ENCODE measurements around the gene GMIP. TPM values are rescaled to one million over a fixed set of nuclear protein-coding genes. Genes with fewer than 3 reads are reported as not detected.
A peak's percentile ranks its signal among the peaks of the same experiment; 100 is the strongest.
"Not testable (repeated sequence)": the region's sequence is repeated elsewhere in the genome, so short reads cannot be mapped to it uniquely, and the experiment has no call there.

Gene GMIP, protein sequence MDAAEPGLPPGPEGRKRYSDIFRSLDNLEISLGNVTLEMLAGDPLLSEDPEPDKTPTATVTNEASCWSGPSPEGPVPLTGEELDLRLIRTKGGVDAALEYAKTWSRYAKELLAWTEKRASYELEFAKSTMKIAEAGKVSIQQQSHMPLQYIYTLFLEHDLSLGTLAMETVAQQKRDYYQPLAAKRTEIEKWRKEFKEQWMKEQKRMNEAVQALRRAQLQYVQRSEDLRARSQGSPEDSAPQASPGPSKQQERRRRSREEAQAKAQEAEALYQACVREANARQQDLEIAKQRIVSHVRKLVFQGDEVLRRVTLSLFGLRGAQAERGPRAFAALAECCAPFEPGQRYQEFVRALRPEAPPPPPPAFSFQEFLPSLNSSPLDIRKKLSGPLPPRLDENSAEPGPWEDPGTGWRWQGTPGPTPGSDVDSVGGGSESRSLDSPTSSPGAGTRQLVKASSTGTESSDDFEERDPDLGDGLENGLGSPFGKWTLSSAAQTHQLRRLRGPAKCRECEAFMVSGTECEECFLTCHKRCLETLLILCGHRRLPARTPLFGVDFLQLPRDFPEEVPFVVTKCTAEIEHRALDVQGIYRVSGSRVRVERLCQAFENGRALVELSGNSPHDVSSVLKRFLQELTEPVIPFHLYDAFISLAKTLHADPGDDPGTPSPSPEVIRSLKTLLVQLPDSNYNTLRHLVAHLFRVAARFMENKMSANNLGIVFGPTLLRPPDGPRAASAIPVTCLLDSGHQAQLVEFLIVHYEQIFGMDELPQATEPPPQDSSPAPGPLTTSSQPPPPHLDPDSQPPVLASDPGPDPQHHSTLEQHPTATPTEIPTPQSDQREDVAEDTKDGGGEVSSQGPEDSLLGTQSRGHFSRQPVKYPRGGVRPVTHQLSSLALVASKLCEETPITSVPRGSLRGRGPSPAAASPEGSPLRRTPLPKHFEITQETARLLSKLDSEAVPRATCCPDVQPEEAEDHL
- polyA plus RNA-seq (ENCODE audit: insufficient read length), result 4.5 TPM

DNA sequence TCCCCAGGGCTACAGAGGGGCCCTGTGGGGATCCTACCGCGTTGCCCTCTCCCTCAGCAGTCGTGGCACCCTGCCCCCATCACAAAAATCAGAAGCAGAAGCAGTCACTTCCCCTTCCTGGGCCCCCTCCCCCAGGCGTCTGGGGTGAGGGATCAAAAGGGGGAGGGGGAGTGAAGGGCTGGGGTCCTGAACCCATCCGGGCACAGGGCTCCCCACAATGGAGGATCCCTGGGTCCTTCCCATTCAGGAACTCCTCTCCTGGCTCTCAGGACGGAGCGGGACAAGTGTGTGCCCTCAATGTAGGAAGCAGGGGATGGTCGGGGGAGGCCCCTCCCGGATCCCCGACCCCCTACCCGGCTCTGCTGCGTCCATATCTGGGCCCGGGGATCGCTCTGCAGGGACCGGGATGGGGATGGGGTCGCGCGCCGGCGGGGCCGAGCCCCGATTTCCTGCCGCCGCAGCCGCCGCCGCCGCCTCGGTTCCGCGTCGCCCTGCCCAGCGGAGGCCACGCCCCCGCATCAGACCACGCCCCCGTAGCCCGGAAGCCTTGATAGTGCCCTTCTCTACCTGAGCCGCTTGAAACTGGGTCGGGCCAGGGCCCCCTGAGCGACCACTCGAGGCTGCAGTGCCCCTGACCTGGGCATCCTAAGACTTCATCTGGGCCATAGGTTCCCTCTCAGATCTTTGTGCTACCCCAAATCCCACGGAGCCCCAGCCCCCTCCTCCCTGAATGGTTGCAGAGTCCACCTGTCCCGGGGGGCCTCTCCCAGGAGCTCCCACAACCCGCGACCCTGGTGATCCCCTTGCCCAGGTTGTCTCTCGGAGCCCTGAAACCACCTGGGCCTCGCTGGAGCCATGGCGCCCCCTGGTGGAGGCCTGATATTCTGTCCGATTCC, at the start of gene GMIP:
GMIP (minus strand) TSS at position 500 of the 896 bp plus-strand sequence; CDS start at position 372, 128 bp downstream.
- peak; percentile 68 for DNase-seq

DNA sequence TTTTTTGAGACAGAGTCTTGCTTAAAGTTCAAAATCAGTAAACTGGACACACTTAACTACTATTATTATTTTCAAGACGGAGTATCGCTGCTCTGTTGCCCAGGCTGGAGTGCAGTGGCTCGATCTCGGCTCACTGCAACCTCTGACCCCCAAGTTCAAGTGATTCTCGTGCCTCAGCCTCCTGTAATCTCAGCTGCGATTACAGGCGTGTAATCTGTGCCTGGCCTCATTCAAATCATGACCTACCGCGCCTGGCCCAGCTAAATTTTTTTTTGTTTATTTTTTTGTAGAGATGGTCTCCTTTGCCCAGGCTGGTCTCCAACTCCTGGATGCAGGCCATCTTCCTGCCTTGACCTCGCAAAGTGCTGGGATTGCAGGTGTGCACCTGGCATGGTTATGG, 48.2 kb upstream of the GMIP start:
- DNase-seq, result no peak

DNA sequence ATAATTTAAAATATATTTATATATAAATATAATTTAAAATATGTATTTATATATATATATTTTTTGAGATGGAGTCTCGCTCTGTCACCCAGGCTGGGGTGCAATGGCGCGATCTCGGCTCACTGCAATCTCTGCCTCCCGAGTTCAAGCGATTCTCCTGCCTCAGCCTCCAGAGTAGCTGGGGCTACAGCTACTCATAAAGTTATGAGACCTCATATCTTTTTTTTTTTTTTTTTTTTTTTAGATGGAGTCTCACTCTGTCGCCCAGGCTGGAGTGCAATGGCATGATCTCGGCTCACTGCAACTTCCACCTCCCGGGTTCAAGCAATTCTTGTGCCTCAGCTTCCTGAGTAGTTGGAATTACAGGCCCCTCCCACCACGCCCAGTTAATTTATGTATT, 45.6 kb upstream of the GMIP start:
- DNase-seq, result not testable (repeated sequence)

DNA sequence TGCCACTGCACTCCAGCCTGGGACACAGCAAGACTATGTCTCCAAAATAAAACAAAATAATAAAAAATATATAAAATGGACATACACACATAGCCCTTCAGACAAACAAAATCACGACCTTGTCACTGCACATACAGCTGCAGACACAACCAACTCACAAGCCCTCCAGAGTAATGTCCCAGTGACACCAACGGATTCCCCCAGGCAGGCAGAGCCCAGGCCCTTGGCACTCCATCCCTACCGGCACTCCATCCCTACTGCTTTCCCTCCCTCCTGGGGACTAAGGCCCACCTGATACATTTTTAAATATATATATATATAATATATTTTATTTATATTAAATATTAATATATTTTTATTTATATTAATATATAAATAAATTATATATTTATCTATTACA, 43.6 kb upstream of the GMIP start:
- no peak for DNase-seq

DNA sequence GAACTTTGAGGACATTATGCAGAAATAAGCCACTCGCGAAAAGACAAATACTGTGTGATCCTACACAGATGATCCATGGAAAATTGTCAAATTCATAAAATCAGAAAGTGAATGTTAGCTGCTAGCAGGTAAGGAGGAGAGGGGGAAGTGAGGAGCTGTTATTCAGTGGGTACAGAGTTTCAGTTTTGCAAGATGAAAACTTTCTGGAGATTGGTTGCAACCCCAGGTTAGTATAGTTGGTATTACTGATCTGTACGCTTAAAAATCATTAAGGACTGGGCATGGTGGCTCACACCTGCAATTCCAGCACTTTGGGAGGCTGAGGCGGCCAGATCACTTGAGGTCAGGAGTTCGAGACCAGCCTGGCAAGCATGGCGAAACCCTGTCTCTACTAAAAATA, 43.1 kb upstream of the GMIP start:
- no peak for DNase-seq

DNA sequence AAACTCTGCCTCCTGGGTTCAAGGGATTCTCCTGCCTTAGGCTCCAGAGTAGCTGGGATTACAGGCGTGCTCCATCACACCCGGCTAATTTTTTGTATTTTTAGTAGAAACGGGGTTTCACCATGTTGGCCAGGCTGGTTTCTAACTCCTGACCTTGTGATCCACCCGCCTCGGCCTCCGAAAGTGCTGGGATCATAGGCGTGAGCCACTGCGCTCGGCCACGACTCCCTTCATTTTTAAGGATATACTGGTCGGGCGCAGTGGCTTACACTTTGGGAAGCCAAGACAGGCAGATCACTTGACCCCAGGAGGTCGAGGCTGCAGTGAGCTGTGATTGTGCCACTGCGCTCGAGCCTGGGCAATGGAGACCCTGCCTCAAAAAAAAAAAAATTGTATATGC, 42.7 kb upstream of the GMIP start:
- DNase-seq, result not testable (repeated sequence)

DNA sequence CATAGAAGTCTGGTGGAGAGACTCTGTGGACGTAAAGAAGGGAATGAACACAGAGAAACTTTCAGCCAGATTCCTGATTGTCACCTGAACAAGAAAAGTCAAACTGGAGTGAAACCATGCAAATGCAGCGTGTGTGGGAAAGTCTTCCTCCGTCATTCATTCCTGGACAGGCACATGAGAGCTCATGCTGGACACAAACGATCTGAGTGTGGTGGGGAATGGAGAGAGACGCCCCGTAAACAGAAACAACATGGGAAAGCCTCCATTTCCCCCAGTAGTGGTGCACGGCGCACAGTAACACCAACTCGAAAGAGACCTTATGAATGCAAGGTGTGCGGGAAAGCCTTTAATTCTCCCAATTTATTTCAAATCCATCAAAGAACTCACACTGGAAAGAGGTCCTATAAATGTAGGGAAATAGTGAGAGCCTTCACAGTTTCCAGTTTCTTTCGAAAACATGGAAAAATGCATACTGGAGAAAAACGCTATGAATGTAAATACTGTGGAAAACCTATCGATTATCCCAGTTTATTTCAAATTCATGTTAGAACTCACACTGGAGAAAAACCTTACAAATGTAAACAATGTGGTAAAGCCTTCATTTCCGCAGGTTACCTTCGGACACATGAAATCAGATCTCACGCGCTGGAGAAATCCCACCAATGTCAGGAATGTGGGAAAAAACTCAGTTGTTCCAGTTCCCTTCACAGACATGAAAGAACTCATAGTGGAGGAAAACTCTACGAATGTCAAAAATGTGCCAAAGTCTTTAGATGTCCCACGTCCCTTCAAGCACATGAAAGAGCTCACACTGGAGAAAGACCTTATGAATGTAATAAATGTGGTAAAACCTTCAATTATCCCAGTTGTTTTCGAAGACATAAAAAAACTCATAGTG, 36.0 kb upstream of the GMIP start:
- DNase-seq, result no peak

DNA sequence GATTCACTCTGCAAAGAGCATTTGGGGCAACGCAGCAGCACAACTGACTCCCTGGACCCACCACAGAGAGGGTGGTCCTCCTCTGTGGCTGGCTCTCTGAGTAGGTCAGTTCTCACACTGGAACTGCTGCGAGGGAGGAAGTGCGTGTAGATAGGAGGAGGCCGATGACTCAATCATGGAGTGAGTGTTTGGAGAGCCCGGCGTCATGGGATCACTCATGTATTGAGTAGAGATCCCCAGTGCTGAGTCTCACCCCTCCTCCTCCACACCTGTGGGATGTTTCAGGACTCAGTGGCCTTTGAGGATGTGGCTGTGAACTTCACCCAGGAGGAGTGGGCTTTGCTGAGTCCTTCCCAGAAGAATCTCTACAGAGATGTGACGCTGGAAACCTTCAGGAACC, 34.1 kb upstream of the GMIP start:
- DNase-seq, result no peak

DNA sequence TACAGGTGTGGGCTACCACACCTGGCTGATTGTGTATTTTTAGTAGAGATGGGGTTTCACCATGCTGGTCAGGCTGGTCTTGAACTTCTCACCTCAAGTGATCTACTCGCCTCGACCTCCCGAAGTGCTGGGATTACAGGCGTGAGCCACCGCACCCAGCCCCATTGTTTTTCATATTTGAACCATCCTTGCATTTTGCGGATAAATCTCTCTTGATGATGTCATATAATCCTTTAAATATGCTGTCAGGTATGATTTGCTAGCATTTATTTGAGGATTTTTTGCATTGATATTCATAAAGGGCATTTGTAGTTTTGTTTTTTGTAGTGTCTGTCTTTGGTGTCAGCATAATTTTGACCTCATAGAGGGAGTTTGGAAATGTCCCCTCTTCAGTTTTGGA, 30.9 kb upstream of the GMIP start:
- no peak for DNase-seq

DNA sequence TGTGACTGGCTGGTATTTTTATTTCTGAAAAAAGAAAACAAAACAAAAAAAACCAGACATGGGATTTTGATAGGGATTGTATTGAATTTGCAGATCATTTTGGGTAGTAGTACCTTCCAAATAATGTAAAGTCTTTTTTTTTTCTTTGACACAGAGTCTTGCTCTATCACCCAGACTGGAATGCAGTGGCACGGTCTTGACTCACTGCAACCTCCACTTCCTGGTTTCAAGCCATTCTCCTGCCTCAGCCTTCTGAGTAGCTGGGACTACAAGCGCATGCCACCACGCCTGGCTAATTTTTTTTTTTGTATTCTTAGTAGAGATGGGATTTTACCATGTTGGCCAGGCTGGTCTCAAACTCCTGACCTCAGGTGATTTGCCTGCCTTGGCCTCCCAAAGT, 29.4 kb upstream of the GMIP start:
- DNase-seq, result no peak

DNA sequence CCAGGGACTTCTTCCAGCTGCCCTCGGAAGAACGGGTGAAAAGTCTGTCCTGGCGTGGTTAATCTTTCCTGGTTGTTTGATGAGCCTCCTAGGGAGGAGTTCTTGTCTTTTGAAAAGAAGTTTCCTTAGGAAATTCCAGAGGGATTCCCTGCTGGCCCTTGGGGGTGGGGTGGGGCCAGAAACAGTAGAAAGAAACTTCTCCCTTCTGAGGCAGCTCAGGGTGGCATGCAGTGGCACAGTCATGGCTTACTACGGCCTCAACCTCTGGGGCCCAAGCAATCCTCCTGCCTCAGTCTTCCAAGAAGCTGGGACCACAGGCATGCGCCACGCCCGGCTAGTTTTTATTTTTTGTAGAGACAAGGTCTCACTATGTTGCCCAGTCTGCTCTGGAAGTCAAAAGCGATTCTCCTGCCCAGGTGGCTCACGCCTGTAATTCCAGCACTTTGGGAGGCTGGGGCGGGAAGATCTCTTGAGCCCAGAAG, 26.7 kb upstream of the GMIP start:
- DNase-seq, result no peak

DNA sequence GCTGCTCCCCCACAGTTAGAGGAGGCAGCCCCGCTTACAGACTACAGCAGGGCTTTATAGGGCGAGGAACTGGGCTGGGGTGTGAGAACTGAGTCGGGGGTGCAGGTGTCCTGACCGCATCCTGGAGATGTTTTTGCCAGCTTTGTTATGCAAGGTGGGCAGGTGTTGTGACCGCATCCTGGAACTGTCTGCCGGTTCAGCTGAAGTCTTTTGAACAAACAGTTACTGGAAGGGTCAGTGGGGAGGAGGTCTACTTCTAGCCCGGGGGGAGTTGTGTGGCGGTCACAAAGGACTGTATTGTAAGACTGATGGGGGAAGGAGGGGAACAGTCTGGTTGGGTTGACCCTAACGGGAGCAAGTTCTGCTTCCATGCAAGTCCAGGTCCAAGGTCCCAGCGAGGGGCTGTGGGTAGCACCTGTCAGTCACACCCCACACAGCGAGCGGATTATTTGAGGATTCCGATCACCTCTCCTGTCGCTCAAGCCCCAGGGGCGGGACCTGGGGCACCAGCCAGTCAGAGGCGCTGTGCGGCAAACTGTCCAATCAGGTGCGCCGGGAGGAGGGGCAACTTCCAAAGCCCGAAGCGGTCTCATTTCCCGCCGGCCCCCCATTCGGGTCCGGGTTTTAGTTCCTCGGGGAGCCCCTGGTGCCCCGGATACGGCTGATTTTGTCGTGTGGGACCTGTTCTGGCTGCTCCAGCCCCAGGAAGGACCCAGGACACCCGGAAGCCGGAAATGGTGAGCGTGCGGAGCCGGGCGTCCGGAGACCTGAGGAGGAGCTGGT, 25.0 kb upstream of the GMIP start, which contains the start of gene ZNF101:
ZNF101 (plus strand) TSS at position 610 of the 783 bp plus-strand sequence; CDS start at position 735, 125 bp downstream.
- peak; percentile 90 for DNase-seq

DNA sequence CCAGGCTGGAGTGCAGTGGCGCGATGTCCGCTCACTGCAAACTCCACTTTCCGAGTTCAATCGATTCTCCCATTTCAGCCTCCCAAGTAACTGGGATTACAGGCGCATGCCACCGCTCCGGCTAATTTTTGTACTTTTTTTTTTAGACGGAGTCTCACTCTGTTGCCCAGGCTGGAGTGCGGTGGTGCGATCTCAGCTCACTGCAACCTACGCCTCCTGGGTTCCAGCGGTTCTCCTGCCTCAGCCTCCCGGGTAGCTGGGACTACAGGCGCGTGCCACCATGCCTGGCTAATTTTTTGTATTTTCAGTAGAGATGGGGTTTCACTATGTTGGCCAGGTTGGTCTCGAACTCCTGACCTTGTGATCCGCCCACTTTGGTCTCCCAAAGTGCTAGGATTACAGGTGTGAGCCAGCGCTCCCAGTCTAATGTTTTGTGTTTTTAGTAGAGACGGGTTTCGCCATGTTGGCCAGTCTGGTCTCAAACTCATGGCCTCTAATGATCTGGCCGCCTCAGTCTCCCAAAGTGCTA, 22.0 kb upstream of the GMIP start:
- not testable (repeated sequence) for DNase-seq

DNA sequence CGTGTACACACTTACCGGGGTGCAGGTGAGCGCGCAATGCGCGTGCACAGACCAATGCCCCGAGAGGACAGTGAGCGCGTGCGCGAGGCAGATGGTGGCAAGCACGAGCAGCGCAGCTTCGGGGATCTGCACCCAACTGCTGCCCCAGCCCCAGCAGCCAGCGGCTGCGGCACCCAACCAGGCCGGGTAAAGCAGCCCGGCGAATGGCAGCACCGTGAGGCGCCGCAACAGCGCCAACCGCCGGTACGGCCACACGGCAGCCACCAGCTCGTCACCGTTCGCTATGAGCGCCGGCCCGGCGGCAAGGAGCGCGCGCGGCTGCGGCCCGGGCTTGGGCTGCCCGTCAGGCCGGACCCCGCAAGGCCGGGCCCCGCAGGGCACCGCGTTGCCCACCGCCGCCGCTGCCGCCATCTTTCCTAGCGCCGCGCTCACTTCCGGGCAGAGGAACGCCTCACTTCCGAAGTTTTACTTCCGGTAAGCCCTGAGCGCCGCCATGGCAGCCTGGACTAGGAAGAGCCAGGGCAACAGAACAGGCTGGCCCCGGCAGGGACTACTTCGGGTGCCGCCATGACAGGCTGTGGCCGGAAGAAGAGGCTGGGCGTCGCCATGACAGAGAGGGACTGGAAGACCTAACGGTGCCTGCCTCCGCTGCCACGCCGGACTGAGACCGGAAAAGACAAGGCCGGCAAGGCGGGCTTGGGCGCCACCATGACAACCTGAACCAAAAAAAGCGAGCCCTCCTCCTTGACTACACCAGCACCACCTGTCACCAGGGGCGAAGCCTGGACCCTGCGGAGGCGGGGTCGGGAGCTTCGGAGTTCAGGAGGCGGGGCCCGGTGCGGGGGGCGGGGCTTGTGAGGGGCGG, 20.0 kb upstream of the GMIP start, which contains the start of gene ATP13A1:
ATP13A1 (minus strand) TSS at position 421 of the 865 bp plus-strand sequence; CDS start at position 411, 10 bp downstream.
- DNase-seq, result peak; percentile 95

DNA sequence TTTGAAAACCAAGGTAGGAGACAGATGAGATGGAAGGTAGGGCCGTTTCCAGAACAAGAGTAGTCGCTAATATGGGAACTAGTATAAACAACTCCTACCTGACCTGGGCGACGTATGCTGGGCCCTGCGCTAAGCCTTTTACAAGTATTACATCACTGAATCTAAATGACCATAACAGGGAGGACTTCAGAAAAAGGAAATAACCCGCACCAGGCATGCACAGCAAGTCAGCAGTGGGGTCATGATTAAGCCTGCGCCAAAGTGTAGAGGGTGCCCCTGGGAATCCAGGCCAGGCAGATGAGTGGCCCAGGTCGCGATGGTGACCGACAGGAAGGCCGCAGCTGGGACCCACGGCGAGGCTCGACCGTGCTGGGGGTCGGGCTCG, 19.4 kb upstream of the GMIP start:
- DNase-seq, result no peak

DNA sequence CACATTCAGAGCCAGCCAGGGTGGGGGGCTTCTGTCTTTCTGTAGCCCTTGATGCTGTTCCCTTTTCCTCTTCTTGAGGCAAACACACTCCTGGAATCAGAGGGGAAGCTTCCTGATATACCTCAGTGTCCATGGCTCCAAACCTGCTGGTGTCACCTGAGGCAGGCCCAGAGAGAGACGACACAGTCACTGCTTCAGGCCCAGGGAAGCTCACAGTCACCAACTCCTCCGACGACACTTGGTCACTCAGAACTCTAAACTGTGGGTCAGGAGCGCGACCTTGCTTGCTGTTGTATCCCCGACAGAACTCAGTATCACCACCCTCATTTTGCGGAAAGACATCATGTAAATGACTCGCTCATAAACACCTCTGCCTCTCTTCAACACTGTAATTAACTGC, 18.9 kb upstream of the GMIP start:
- DNase-seq, result no peak

DNA sequence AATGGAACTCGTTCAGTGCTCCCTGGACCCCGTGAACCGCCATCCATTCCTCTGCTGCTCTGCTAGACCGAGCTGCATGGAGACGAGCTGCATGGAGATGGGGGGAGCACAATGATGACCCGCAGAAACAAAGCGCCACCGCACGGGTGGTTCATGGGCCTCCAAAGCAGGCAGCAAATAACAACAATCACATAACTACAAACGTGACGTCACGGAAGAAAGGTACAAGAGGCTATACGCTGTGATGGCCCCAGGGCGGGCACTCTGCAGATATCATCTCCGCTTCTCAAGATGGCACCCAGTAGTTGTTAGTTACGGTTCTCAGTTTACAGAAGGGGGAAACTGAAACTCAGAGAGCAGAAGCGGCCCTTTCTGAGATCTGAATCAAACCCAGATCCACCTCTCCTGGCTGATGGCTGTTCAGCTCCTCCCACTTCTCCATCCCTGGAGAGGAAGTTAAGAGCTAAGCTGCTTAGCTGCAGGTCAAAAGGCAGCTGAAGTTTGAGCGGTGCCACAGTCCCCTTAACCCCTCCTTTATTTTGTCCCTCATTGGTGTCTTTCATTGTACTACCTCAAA, 18.3 kb upstream of the GMIP start:
- DNase-seq, result no peak

DNA sequence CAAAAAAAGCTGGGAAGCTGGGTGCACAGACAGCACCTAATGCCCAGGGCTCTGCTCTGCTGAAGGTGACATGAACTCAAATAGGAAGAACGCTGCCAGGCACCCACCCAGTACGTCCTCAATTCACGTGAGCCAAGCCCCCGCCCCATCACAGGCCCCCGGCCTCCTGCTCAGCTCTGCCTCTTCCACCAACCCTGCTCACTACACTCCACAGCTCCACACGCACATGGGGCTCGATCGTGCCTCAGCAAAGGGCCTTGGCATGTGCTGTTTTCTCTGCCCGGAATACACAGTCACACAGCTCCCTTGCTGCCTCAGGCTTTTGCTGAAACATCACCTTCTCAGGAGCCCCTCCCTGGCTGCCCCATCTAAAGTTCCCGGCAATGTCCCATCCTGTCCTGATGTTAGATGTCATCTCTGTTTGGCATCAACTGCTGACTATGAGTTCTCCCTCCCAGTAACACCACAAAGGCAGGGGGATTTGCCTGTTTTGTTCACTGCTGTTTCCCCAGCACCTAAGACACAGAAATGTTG, 17.8 kb upstream of the GMIP start:
- no peak for DNase-seq
